Measurements from ENCODE around the gene ANLN.

GRCh38 chr7:36415144-36415543 is 25.5 kb downstream of the ANLN start:
- no peak for TF ChIP-seq CTCF (IDR thresholded peaks at IDR 0.05 in 2 of 3, conservative IDR thresholded peaks at IDR 0.05 in 1 of 3; ENCODE audit: borderline replicate concordance in 1 of 3, insufficient read depth in 1 of 3, low read depth in 2 of 3, low read length in 2 of 3)
- no peak for TF ChIP-seq MAX (IDR thresholded peaks at IDR 0.05)
- TF ChIP-seq SP1 (IDR thresholded peaks at IDR 0.05; ENCODE audit: low read depth) = no peak
